Measurements from ENCODE around the gene CPSF4L.

The CPSF4L gene

DNA sequence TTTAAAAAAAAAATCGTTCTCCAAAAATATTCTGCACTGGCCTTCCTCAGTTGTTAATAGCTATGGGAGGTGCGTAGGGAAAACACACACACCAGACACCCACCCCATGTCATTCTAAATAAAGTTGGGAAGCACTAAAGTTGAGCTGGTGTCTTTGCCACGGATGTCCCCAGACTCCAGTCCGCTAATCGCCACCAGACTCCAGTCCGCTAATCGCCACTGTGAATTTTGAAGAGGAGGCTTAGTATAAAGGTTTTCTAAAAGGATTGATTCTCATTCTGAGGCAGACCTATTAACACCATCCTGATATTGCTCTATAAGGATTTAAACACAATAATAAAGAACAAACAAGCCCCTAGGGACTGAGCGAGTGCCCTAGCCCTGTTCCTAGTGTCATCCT lies 22.7 kb upstream of the CPSF4L start:
- TF ChIP-seq, protein P1, sequence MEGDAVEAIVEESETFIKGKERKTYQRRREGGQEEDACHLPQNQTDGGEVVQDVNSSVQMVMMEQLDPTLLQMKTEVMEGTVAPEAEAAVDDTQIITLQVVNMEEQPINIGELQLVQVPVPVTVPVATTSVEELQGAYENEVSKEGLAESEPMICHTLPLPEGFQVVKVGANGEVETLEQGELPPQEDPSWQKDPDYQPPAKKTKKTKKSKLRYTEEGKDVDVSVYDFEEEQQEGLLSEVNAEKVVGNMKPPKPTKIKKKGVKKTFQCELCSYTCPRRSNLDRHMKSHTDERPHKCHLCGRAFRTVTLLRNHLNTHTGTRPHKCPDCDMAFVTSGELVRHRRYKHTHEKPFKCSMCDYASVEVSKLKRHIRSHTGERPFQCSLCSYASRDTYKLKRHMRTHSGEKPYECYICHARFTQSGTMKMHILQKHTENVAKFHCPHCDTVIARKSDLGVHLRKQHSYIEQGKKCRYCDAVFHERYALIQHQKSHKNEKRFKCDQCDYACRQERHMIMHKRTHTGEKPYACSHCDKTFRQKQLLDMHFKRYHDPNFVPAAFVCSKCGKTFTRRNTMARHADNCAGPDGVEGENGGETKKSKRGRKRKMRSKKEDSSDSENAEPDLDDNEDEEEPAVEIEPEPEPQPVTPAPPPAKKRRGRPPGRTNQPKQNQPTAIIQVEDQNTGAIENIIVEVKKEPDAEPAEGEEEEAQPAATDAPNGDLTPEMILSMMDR (IDR thresholded peaks at IDR 0.05): no peak
- no peak overlapping the region for H3K4me3 ChIP-seq
- H3K27ac ChIP-seq: peak overlapping the region in 1 of 2 donors; percentile 75
- DNase-seq (ENCODE audit: low spot score): no peak

DNA sequence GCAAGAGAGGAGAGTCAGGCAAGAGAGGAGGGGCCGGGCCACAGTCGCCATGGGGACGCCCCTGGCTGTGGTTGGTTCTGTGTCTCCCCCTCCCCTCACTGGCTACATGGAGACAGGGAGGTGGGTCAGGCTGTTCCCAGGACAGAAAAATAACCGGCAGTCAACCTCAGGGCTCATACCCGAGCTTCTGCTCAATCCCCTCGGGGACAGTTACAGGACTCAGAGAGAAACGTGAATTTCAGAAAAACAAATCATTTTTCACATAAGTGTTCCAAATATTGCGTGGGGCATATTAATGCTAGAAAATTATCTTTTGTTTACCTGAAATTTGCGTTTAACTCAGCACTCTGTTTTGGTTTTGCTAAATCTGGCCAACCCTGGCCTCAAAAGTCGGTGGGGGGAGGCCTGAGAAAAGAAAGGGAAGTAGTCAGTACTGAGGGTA lies 22.2 kb upstream of the CPSF4L start:
- H3K27ac ChIP-seq: peak overlapping the region; percentile 61 to 75
- no peak for DNase-seq (ENCODE audit: low spot score)
- TF ChIP-seq, protein P1 (IDR thresholded peaks at IDR 0.05): no peak
- H3K4me3 ChIP-seq: no peak overlapping the region

DNA sequence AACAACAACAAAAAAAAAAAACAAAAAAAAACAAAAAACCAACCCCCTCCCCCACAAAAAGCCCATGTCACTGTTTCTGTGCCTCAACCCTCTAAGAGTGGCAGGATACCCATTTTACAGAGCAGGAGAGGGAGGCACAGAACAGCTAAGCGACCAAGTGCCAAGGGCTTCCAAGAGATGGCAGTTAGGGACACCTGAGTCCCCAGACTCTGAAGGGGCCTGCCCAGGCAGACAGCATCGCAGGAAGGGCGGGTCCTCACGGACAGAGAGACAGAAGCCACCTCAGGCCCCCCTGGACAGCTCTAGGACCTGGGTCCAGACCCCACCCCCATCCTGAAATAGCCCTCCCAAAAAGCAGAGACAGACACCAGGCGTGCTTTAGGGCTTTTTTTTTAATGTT lies 21.6 kb upstream of the CPSF4L start:
- peak overlapping the region; percentile 61 to 75 for H3K27ac ChIP-seq
- no peak for DNase-seq (ENCODE audit: low spot score)
- TF ChIP-seq, protein P1 (IDR thresholded peaks at IDR 0.05): no peak

DNA sequence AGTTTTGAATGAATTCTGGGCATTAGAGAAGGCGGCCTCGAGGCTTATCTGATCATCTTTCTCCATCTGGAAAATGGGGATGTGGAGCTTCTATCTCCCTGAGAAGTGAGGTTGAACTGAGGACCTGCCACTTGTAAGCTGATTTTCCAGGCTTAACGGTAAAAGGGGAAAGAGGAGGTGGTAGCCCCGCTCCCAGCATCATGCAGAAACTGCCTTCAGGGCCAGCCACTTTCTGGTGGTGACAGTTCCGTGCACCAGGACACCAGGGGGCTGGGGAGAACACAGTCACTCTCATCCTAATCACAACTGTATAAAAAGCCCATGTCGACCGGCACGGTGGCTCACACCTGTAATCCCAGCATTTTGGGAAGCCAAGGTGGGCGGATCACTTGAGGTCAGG lies 20.9 kb upstream of the CPSF4L start:
- H3K27ac ChIP-seq: no peak overlapping the region

More for the DNA sequence above, 21.6 kb upstream of the CPSF4L start:
- H3K4me3 ChIP-seq: no peak overlapping the region

DNA sequence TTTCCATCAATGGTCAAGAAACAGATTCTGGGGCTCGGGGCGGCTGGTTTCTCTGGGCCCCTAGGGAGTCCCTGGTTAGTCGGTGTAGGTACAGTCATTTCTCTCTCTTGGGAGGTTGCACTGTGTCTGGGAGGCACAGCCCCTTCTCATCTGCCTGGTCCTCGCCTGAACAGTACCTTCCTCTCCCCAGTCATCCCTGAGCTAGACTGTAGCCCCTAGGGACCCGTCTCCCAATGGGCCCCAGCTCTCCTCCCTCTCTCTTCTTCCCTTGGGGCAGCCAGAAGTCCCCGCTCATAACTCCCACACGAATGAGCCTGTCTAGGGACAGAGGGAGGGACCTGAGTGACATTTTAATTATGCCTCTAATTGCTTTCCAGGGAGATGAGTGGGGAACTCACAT lies 20.2 kb upstream of the CPSF4L start:
- TF ChIP-seq, protein P1 (IDR thresholded peaks at IDR 0.05): no peak
- Histone ChIP-seq H3K27ac (peak overlapping the region in 1 of 2 donors; percentile 20), H3K4me3 (no peak overlapping the region)
- no peak for DNase-seq (ENCODE audit: low spot score)

More for the DNA sequence above, 20.9 kb upstream of the CPSF4L start:
- no peak for DNase-seq (ENCODE audit: low spot score)
- H3K4me3 ChIP-seq: no peak overlapping the region
- TF ChIP-seq, protein P1 (IDR thresholded peaks at IDR 0.05): no peak

- DNase-seq (ENCODE audit: low spot score): no peak
- TF ChIP-seq, protein P1 (IDR thresholded peaks at IDR 0.05): no peak
- H3K4me3 ChIP-seq: no peak overlapping the region
- no peak overlapping the region for H3K27ac ChIP-seq
Measured at GRCh38 chr17:73280191-73280590, 18.5 kb upstream of the CPSF4L start.

- Histone ChIP-seq H3K27ac (no peak overlapping the region), H3K4me3 (no peak overlapping the region)
- TF ChIP-seq, protein P1 (IDR thresholded peaks at IDR 0.05): no peak
- DNase-seq (ENCODE audit: low spot score): no peak
Measured at GRCh38 chr17:73279704-73280103, 18.0 kb upstream of the CPSF4L start.

Measured in coronary artery (tissue), 2 donors.